WTC11 (cell line): ENCODE data around the gene DDI1. TPM values are rescaled to one million over a fixed set of nuclear protein-coding genes. Genes with fewer than 3 reads are reported as not detected.

Experiments used
- ATAC-seq: fragments of 200-7000 bp; cut with Tn5 transposase; 2 replicates; pipeline ENCODE4 v1.10.0; 2021; ENCODE audit warnings: mild to moderate bottlenecking, moderate library complexity
- CTCF ChIA-PET: fragments of 300-600 bp; sonication (Branson Sonifier 250); formaldehyde crosslinking; loops from one replicate; lab custom pipeline; 2021; ENCODE audit warnings: antibody characterized with exemption; lab: Charles Lee
- POLR2A ChIA-PET: fragments of 350-600 bp; sonication (Branson Sonifier 250); formaldehyde crosslinking; loops from one replicate; lab custom pipeline; 2021; ENCODE audit warnings: antibody characterized with exemption; lab: Charles Lee
- DNase-seq: peaks from one replicate; pipeline ENCODE4 v3.0.0; 2021; ENCODE audit warnings: low spot score
- H3K27ac Mint-ChIP-seq: 2 replicates; pipeline ENCODE4 v1.8.0; 2021; ENCODE audit warnings: mixed read lengths
- H3K27me3 Mint-ChIP-seq: 2 replicates; pipeline ENCODE4 v1.8.0; 2021; ENCODE audit warnings: low read depth, mild to moderate bottlenecking, moderate library complexity, mixed read lengths
- H3K36me3 Mint-ChIP-seq: 2 replicates; pipeline ENCODE4 v1.8.0; 2021; ENCODE audit warnings: mixed read lengths
- H3K4me1 Mint-ChIP-seq: 2 replicates; pipeline ENCODE4 v1.8.0; 2022; ENCODE audit warnings: mixed read lengths
- H3K4me3 Mint-ChIP-seq: 2 replicates; pipeline ENCODE4 v1.8.0; 2021; ENCODE audit warnings: mild to moderate bottlenecking, moderate library complexity, mixed read lengths
- H3K9me3 Mint-ChIP-seq: 2 replicates; pipeline ENCODE4 v1.8.0; 2021; ENCODE audit warnings: mixed read lengths
- ESRRA ChIP-seq: sonication (generic); formaldehyde crosslinking; IDR thresholded peaks from 2 replicates; pipeline ENCODE4 v1.8.1; 2022; ENCODE audit warnings: mild to moderate bottlenecking, missing genetic modification reagents, borderline replicate concordance
- FOXJ3 ChIP-seq: sonication (generic); formaldehyde crosslinking; IDR thresholded peaks from 2 replicates; pipeline ENCODE4 v1.9.0; 2021; ENCODE audit warnings: missing genetic modification reagents, mild to moderate bottlenecking, borderline replicate concordance
- GABPB1 ChIP-seq: sonication (generic); formaldehyde crosslinking; IDR thresholded peaks from 2 replicates; pipeline ENCODE4 v1.8.1; 2023; ENCODE audit warnings: mild to moderate bottlenecking, missing genetic modification reagents
- GRHL2 ChIP-seq: fragments of 250-450 bp; sonication (Bioruptor Pico); IDR thresholded peaks from 2 replicates; pipeline ENCODE4 v1.8.0; 2022; ENCODE audit warnings: mild to moderate bottlenecking, moderate library complexity; ENCODE audit not compliant: insufficient replicate concordance, severe bottlenecking
- JUN ChIP-seq: sonication (generic); formaldehyde crosslinking; IDR thresholded peaks from 2 replicates; pipeline ENCODE4 v1.8.0; 2023; ENCODE audit warnings: mild to moderate bottlenecking, missing genetic modification reagents
- KAT7 ChIP-seq: sonication (generic); formaldehyde crosslinking; IDR thresholded peaks from 2 replicates; pipeline ENCODE4 v1.8.1; 2023; ENCODE audit warnings: missing genetic modification reagents, mild to moderate bottlenecking, borderline replicate concordance
- MYBL2 ChIP-seq: sonication (generic); formaldehyde crosslinking; IDR thresholded peaks from 2 replicates; pipeline ENCODE4 v1.8.1; 2023; ENCODE audit warnings: mild to moderate bottlenecking, moderate library complexity, missing genetic modification reagents
- NR1H2 ChIP-seq: sonication (generic); formaldehyde crosslinking; IDR thresholded peaks from 2 replicates; pipeline ENCODE4 v1.9.0; 2021; ENCODE audit warnings: mild to moderate bottlenecking, moderate library complexity, missing genetic modification reagents
- RELA ChIP-seq: sonication (generic); formaldehyde crosslinking; IDR thresholded peaks from 2 replicates; pipeline ENCODE4 v1.8.1; 2022; ENCODE audit warnings: missing genetic modification reagents, mild to moderate bottlenecking, borderline replicate concordance
- SP1 ChIP-seq: sonication (generic); formaldehyde crosslinking; conservative IDR thresholded peaks from 2 replicates; pipeline ENCODE4 v1.8.1; 2022; ENCODE audit warnings: missing genetic modification reagents
- ZNF121 ChIP-seq: sonication (generic); formaldehyde crosslinking; IDR thresholded peaks from 2 replicates; pipeline ENCODE4 v1.8.0; 2023; ENCODE audit warnings: missing genetic modification reagents
- total RNA-seq: library from RNA; stranded (reverse); gene quantifications from 3 replicates; pipeline ENCODE4 v1.2.3, GENCODE V29; 2021
- TF ChIP-seq, protein P1 (sequence below): sonication (generic); formaldehyde crosslinking; IDR thresholded peaks from 2 replicates; pipeline ENCODE4 v1.8.0; 2023; ENCODE audit warnings: missing genetic modification reagents
- TF ChIP-seq, protein P2 (sequence below): sonication (generic); formaldehyde crosslinking; IDR thresholded peaks from 2 replicates; pipeline ENCODE4 v1.8.1; 2023; ENCODE audit warnings: mild to moderate bottlenecking, missing genetic modification reagents, moderate library complexity
- TF ChIP-seq, protein P3 (sequence below): sonication (generic); formaldehyde crosslinking; IDR thresholded peaks from 2 replicates; pipeline ENCODE4 v1.8.1; 2022; ENCODE audit warnings: low read depth, missing genetic modification reagents, borderline replicate concordance
- TF ChIP-seq, protein P4 (sequence below): sonication (generic); formaldehyde crosslinking; conservative IDR thresholded peaks from 2 replicates; pipeline ENCODE4 v1.8.1; 2023; ENCODE audit warnings: mild to moderate bottlenecking, low read depth, missing genetic modification reagents, moderate library complexity
- TF ChIP-seq, protein P5 (sequence below): fragments of 250-450 bp; sonication (Bioruptor Pico); IDR thresholded peaks from 2 replicates; pipeline ENCODE4 v2.1.2; 2022; ENCODE audit warnings: mild to moderate bottlenecking, moderate library complexity

The DDI1 gene
- total RNA-seq, 1 experiment from 2014 or later: not detected

DNA sequence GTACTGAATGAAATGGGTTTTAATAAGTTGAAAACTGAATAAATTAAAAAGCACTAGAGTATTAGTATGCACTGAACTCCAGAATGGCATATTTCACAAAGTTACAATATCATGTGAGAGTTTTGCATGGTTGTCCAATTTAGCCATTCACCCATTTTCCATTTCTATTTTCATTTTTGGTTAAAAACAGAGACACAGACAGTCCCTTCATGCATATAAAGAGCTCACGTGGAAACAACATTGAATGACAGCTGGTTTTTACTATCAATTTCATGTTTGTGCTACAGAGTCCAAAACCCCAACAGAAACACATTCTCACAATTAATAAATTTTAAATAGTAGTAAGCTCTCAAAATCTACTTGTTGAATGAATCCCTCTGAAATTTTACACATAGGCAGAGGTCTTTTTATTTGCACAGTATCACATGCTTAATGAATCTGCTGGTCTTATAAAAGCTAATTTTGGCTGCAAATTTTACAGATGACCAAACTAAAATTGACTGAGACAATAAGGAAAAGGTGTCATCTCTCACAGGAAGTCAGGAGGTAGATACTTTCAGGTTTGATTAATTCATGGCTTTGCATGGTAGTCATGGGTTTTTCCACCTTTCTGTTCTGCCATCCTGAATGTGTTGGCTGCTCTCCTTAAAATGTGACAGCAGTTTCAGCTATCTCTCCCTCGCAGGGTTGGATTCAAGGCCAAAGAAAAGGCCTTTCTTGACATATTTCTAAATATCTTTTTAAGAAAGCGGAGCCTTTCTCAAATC is 20.6 kb upstream of the DDI1 start:
- Mint-ChIP-seq H3K27ac (no peak overlapping the region), H3K4me1 (no peaks in the 10 kb centered on the region), H3K36me3 (no peaks in the 10 kb centered on the region), H3K4me3 (no peak overlapping the region), H3K27me3 (no peaks in the 10 kb centered on the region), H3K9me3 (no peaks in the 10 kb centered on the region)
- ATAC-seq (no peak), DNase-seq (no peak)
- ChIA-PET CTCF (no interaction called here), POLR2A (no interaction called here)
- TF ChIP-seq MYBL2 (CRISPR knock-in tag) (no peak), JUN (CRISPR knock-in tag) (no peak), ZNF121 (CRISPR knock-in tag) (no peak), FOXJ3 (CRISPR knock-in tag) (no peak), ESRRA (no peak), KAT7 (CRISPR knock-in tag) (no peak), RELA (CRISPR knock-in tag) (no peak), GRHL2 (CRISPR knock-in tag) (no peak), NR1H2 (CRISPR knock-in tag) (no peak)
- TF ChIP-seq, protein P1, sequence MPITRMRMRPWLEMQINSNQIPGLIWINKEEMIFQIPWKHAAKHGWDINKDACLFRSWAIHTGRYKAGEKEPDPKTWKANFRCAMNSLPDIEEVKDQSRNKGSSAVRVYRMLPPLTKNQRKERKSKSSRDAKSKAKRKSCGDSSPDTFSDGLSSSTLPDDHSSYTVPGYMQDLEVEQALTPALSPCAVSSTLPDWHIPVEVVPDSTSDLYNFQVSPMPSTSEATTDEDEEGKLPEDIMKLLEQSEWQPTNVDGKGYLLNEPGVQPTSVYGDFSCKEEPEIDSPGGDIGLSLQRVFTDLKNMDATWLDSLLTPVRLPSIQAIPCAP (CRISPR knock-in tag): no peak
- TF ChIP-seq, protein P2, sequence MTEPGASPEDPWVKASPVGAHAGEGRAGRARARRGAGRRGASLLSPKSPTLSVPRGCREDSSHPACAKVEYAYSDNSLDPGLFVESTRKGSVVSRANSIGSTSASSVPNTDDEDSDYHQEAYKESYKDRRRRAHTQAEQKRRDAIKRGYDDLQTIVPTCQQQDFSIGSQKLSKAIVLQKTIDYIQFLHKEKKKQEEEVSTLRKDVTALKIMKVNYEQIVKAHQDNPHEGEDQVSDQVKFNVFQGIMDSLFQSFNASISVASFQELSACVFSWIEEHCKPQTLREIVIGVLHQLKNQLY (CRISPR knock-in tag): no peak
- TF ChIP-seq, protein P3, sequence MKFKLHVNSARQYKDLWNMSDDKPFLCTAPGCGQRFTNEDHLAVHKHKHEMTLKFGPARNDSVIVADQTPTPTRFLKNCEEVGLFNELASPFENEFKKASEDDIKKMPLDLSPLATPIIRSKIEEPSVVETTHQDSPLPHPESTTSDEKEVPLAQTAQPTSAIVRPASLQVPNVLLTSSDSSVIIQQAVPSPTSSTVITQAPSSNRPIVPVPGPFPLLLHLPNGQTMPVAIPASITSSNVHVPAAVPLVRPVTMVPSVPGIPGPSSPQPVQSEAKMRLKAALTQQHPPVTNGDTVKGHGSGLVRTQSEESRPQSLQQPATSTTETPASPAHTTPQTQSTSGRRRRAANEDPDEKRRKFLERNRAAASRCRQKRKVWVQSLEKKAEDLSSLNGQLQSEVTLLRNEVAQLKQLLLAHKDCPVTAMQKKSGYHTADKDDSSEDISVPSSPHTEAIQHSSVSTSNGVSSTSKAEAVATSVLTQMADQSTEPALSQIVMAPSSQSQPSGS (CRISPR knock-in tag): no peak
- TF ChIP-seq, protein P4, sequence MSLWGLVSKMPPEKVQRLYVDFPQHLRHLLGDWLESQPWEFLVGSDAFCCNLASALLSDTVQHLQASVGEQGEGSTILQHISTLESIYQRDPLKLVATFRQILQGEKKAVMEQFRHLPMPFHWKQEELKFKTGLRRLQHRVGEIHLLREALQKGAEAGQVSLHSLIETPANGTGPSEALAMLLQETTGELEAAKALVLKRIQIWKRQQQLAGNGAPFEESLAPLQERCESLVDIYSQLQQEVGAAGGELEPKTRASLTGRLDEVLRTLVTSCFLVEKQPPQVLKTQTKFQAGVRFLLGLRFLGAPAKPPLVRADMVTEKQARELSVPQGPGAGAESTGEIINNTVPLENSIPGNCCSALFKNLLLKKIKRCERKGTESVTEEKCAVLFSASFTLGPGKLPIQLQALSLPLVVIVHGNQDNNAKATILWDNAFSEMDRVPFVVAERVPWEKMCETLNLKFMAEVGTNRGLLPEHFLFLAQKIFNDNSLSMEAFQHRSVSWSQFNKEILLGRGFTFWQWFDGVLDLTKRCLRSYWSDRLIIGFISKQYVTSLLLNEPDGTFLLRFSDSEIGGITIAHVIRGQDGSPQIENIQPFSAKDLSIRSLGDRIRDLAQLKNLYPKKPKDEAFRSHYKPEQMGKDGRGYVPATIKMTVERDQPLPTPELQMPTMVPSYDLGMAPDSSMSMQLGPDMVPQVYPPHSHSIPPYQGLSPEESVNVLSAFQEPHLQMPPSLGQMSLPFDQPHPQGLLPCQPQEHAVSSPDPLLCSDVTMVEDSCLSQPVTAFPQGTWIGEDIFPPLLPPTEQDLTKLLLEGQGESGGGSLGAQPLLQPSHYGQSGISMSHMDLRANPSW (CRISPR knock-in tag): no peak

DNA sequence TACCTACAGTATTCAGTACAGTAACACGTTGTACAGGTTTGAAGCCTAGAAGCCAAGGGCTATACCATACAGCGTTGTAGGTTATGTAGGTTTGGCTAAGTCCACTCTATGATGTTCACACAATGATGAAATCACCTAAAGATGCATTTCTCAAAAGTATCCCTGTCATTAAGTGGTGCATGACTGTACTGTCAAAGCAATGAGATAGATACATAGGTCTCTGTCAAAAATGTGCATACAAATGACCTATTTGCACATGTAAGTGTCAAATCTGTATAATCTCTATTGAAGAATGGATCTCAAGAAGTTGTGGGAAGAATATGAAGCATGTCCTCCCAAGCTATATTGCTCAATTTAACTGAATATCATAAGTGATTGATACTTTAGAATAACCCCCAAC is 11.9 kb upstream of the DDI1 start:
- no peak for DNase-seq
- Mint-ChIP-seq H3K4me1 (no peaks in the 10 kb centered on the region), H3K27ac (no peak overlapping the region), H3K4me3 (no peak overlapping the region), H3K36me3 (no peaks in the 10 kb centered on the region), H3K9me3 (no peaks in the 10 kb centered on the region), H3K27me3 (no peaks in the 10 kb centered on the region)
- POLR2A ChIA-PET: no interaction called here
- ATAC-seq: no peak
- TF ChIP-seq SP1 (CRISPR knock-in tag) (no peak), GABPB1 (CRISPR knock-in tag) (no peak)
- TF ChIP-seq, protein P5, sequence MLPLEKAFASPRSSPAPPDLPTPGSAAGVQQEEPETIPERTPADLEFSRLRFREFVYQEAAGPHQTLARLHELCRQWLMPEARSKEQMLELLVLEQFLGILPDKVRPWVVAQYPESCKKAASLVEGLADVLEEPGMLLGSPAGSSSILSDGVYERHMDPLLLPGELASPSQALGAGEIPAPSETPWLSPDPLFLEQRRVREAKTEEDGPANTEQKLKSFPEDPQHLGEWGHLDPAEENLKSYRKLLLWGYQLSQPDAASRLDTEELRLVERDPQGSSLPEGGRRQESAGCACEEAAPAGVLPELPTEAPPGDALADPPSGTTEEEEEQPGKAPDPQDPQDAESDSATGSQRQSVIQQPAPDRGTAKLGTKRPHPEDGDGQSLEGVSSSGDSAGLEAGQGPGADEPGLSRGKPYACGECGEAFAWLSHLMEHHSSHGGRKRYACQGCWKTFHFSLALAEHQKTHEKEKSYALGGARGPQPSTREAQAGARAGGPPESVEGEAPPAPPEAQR (CRISPR knock-in tag): no peak
- CTCF ChIA-PET: no interaction called here
